ENCODE results near the gene OBP2A. TPM values are rescaled to one million over a fixed set of nuclear protein-coding genes. Genes with fewer than 3 reads are reported as not detected.

Gene OBP2A
- total and polyA plus RNA-seq, 2 of the 8 experiments (the other 6 are each of a cell fraction or from before 2014, with no cell fraction given), result not detected

- no peak for TF ChIP-seq RNF2 (IDR thresholded peaks at IDR 0.05; ENCODE audit: borderline replicate concordance, low read depth, low read length, missing control alignments, poor library complexity, severe bottlenecking)
- TF ChIP-seq SAP30 (IDR thresholded peaks at IDR 0.05; ENCODE audit: insufficient read depth, insufficient replicate concordance, low read length), result no peak
- no peak for TF ChIP-seq MAFK (IDR thresholded peaks at IDR 0.05; ENCODE audit: low read depth, low read length)
- TF ChIP-seq EZH2 (IDR thresholded peaks at IDR 0.05; ENCODE audit: low read depth, low read length, severe bottlenecking), result no peak
- TF ChIP-seq TAF7 (optimal IDR thresholded peaks at IDR 0.05; ENCODE audit: borderline replicate concordance, low read depth, low read length), result no peak
- no peak for TF ChIP-seq CHD7 (IDR thresholded peaks at IDR 0.05; ENCODE audit: insufficient replicate concordance, low read length)
- no peak for TF ChIP-seq HDAC6 (IDR thresholded peaks at IDR 0.05; ENCODE audit: low read depth, low read length)
Observed at GRCh38 chr9:135520916-135521607, 24.9 kb upstream of the OBP2A start, which contains the start of gene LCN1 (continued).

Measured in H1 (cell line).